Stimulated activated CD8-positive, alpha-beta memory T cell treated with anti-CD3 and anti-CD28 coated beads, Interleukin-15, amount 100 ng/mL, for 4 hours (primary cell): ENCODE results near the gene CSF2RB.

Experiments
- DNase-seq, 2 donors: peaks; one replicate each; pipeline ENCODE4 v3.0.0-alpha.2; 2020; ENCODE audit warnings: low read depth in 2 of 2

CSF2RB gene

GRCh38 chr22:36936362-36937116 lies 23.1 kb downstream of the CSF2RB start:
- DNase-seq, result no peak

DNA sequence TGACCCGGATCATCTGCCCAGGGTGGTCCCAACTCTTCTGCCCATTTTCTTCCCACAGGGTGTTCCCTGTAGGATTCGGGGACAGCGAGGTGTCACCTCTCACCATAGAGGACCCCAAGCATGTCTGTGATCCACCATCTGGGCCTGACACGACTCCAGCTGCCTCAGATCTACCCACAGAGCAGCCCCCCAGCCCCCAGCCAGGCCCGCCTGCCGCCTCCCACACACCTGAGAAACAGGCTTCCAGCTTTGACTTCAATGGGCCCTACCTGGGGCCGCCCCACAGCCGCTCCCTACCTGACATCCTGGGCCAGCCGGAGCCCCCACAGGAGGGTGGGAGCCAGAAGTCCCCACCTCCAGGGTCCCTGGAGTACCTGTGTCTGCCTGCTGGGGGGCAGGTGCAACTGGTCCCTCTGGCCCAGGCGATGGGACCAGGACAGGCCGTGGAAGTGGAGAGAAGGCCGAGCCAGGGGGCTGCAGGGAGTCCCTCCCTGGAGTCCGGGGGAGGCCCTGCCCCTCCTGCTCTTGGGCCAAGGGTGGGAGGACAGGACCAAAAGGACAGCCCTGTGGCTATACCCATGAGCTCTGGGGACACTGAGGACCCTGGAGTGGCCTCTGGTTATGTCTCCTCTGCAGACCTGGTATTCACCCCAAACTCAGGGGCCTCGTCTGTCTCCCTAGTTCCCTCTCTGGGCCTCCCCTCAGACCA lies 24.0 kb downstream of the CSF2RB start:
- no peak for DNase-seq

DNA sequence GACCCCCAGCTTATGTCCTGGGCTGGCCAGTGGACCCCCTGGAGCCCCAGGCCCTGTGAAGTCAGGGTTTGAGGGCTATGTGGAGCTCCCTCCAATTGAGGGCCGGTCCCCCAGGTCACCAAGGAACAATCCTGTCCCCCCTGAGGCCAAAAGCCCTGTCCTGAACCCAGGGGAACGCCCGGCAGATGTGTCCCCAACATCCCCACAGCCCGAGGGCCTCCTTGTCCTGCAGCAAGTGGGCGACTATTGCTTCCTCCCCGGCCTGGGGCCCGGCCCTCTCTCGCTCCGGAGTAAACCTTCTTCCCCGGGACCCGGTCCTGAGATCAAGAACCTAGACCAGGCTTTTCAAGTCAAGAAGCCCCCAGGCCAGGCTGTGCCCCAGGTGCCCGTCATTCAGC lies 24.6 kb downstream of the CSF2RB start:
- no peak for DNase-seq

GRCh38 chr22:36938886-36939285 lies 25.5 kb downstream of the CSF2RB start:
- no peak for DNase-seq

DNA sequence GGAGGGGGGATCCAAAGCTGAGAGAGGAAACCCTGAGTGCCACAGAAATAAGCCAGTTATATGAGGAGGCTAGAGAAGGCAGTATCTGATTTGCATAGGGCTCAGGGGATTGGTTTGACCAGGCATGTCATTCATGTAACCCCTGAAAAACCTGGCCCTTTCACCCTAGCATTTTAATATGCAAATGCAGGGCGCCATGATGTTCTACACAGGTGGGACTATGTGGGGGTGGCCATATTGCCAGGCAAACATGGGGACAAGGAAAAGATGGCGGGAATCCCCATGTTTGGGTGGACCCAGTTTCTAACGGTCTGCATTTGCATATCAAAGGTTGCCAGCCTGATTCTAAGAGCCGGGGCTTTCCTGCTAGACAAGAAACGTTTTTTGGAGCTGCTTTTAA lies 27.2 kb downstream of the CSF2RB start:
- DNase-seq, result no peak

DNA sequence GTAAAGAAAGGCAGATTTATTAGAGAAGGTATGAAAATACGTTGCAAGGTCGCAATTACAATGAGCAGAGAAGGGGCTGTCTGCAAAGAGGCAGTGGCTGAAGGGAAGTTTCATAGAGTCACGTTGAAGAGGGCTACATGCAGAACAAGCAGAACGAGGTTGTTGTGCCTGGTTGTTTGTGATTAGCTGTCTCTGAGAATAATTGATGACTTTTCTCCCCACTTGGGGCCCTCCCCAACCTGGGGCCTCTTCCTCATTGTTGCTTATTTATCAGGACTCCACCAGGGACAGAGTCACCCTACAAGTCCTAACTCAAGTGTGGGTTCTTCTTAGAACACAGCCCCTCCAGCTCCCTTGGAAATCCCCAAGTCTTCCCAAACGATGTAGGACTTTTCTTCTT lies 29.1 kb downstream of the CSF2RB start:
- no peak for DNase-seq

- no peak for DNase-seq
These were observed 33.2 kb downstream of the CSF2RB start for GRCh38 chr22:36946421-36947158.

DNA sequence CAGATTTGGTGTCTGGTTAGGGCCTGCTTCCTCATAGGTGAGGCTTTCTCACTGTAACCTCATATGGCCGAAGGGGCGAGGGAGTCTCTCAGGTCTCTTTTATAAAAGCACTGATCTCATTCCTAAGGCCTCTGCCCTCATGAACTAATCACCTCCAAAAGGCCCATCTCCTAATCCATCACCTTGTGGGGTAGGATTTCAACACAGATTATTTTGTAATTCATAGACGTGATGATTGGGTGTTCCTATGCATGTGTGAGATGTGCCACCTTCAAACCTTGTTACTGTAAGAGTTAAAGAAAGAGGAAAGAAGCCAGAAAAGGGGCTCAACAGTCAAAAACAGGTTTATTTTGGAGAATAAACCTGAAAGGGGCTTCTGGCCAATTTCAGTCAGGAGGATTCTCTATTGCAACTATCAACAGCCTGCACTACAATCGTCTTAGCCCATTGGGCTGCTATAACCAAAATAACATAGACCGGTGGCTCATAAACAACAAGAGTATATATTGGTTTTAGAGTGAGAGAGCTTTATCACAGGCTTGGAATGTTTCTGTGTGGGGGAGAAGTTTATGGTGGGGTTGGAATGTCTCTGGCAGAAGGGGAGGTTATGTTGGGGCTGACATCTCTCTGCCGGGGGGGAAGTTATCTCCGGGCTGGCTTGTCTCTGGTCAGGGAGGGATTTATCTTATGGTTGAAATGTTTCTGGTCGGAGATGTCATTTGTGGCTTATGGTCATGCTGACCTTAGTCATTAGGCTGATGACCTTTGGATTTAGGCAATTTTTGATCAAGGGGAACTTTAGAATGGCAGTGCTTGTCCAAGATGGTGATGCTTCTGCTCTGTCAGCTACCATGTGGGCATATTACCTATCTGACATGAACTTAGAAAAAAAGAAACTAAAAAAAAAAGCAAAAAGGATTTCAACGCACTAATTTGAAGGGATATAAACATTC lies 35.1 kb downstream of the CSF2RB start:
- DNase-seq, result no peak

DNA sequence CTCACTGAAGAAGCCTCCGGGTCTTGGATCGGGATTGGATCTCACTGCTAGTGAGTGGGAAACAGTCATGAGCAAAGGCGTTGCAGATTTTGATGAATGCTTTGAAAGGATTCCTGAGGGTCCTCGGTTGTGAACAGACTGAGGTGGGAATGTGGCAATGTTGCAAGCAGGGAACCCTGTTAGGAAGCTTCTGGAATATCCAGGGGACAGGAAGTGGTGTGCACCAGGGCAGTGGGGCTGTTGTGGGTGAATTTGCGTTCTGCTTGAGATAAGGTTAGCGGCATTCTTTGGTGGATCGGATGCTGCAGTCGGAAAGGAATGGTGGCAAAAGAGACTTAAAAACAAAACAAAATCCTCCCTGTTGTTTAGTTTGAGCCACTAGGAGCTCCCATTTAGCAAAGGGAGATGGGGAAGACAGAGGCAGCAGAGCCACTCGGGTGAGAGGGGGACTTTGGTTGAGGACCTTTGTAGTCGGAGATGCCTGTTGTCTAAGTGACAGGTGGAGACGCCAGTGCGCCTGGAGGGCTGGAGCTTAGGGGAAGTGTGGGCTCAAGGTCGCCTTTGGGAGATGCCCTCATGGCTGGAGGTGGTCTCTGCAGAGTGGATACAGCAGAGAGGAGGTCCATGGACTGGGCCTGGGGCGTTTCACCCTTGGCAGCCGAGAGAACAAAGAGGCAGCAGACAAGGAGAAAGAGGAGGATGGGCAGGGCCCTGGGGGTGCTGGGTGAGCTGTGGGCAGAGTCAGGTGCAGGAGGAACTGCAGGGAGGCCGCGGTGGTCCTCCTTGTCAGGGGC lies 37.6 kb downstream of the CSF2RB start:
- no peak for DNase-seq

DNA sequence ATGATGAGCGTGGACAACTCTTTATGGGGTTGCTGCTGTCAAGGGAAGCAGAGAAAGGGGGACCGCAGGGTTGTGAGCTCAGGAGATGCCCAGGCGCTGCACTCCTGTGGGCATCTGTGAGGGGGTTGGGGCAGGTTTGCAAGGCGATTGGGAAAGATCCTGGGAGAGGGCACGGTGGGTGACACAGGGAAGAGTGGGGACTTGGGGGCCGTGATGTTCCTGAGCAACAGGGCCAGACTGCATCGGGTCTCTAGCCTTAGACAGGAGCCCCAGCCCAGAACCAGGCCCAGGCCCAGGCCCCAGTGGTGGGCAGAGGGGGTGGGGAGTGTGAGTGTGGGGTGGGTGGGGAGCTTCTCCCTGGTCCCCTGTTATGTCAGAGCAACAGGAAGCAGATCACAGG lies 38.3 kb downstream of the CSF2RB start:
- DNase-seq, result no peak

DNA sequence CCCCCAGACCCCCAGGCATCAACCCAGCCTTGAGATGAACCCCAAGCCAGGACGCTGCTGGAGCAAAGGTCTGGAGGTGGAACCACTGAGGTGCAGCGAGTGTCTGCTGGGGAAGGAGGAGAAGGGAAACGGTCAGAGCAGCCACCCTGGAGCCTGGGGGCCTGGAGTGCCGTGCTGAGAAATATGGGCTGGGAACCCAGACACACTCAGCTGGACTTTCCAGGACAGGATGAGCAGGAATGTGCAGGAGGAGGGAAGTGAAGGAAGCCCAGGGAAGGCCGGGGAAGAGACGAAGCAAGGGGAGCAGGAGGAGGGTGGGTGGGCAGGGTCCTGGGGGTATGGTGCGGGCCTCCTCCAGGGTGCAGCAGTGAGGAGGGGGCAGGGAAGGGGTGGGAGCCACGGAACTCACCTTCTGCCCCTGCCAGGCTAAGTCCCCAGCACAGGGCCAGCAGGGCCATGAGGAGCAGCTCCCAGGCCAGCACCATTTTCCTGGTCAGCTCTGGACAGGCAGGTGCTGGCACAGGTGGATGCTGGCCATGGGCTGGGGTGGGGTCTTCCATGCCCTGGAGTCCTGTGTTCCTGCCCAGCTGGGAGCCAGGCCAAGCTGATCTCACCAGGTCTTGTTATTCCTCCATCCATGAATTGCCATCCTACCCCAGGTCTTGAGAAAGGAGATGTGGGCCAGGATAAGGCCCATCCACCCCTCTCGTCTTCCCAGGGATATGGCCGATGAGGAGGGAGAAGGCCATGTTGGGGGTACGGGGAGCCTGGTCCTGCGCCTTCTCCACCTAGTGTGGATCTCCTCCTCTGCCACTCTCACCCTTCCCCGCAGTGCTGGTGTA lies 40.0 kb downstream of the CSF2RB start:
- no peak for DNase-seq

- no peak for DNase-seq
These were observed 41.0 kb downstream of the CSF2RB start for GRCh38 chr22:36954251-36955014.

DNA sequence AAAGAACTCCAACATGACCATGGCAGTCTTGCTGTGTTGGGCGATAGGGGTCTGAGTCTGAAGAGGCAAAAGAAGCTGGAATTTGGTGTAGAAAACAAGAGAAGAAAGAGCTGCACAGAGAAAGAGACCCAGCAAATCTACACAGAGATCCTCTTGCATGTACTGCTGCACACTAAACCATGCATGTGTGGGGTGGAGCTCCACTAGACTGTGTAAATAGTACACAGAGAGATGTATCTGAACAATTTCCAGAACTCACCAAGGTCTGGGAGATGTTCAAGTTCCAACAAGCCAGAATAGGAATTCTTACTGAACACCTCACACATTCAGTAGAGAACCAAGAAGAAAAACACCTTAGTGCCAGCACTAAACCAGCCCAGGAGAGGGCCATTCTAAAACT lies 42.3 kb downstream of the CSF2RB start:
- DNase-seq, result no peak

DNA sequence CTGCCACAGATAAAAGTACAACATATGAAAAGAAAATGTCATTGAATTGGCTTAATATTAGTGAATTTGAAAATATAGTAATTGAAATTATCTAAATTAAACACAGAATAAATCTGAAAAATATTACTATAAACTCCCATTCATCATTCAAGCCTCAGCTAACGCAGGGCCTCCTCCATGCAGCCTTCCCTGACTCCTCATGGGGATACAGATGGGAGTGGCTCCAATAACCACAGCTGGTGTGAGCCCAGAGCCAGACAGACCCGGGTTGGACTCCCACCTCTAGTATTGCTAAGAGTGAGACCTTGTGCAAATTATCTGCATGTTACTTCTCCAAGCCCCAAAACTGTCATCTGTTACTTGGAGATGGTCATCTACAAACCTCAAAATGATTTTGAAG lies 44.9 kb downstream of the CSF2RB start:
- DNase-seq, result no peak

GRCh38 chr22:36961626-36962025 lies 48.2 kb downstream of the CSF2RB start:
- DNase-seq, result no peak

DNA sequence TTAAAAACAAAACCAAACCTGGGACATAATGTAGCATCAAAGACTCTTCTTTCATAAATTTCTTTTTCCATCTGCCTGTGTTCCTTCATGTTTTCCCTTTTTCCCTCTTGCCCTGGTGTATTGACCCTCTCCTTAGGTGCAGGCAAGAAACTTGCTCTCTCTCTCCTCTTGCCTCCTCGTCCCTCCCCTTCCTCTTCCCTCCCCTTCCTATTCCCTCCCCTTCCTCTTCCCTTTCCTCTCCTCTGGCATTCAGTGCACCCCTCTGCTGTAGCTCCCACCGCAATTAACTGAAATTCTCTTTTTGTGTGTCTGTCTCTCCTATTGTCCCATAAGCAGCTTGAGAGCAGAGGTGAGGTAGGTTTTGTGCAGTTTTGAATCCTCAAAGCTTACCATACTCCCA lies 49.9 kb downstream of the CSF2RB start:
- no peak for DNase-seq

GRCh38 chr22:36964106-36964505 lies 50.7 kb downstream of the CSF2RB start:
- no peak for DNase-seq

- DNase-seq, result no peak
These were observed 52.3 kb downstream of the CSF2RB start for GRCh38 chr22:36965696-36966095.

- no peak for DNase-seq
These were observed 53.6 kb downstream of the CSF2RB start for GRCh38 chr22:36966851-36967540.
